Neural cell (in vitro differentiated cells): ENCODE measurements around the gene SURF4. TPM values are rescaled to one million over a fixed set of nuclear protein-coding genes. Genes with fewer than 3 reads are reported as not detected.

Experiments used
- H2AFZ ChIP-seq: fragments of 200-600, 300-800 bp; sonication (generic), shearing (Covaris generic); 2 replicates; pipeline ENCODE4 v1.6.0; 2014; ENCODE audit warnings: low read depth, mild to moderate bottlenecking, antibody characterized with exemption, low read length, moderate library complexity
- H3F3A ChIP-seq: fragments of 200-600 bp; shearing (Covaris generic); 2 replicates; pipeline ENCODE4 v1.6.1; 2016; ENCODE audit warnings: mild to moderate bottlenecking, moderate library complexity, mixed read lengths, antibody characterized with exemption, low read length; ENCODE audit not compliant: insufficient read depth, poor library complexity, severe bottlenecking
- H3K27ac ChIP-seq: fragments of 200-600, 300-800 bp; sonication (generic), shearing (Covaris generic); 2 replicates; pipeline ENCODE4 v1.5.1; 2014; ENCODE audit warnings: mild to moderate bottlenecking, low read length, moderate library complexity
- H3K27me3 ChIP-seq: fragments of 300-800, 200-600 bp; sonication (generic), shearing (Covaris generic); 2 replicates; pipeline ENCODE4 v1.6.0; 2014; ENCODE audit warnings: mild to moderate bottlenecking, low read depth, low read length, moderate library complexity; ENCODE audit not compliant: insufficient read depth
- H3K36me3 ChIP-seq: fragments of 300-800, 200-600 bp; sonication (generic), shearing (Covaris generic); 2 replicates; pipeline ENCODE4 v1.5.1; 2014; ENCODE audit warnings: mild to moderate bottlenecking, antibody characterized with exemption, low read length, moderate library complexity; ENCODE audit not compliant: insufficient read depth
- H3K4me2 ChIP-seq: fragments of 300-800, 200-600 bp; sonication (generic), shearing (Covaris generic); 2 replicates; pipeline ENCODE4 v1.6.0; 2014; ENCODE audit warnings: mild to moderate bottlenecking, low read length
- H3K4me3 ChIP-seq: fragments of 300-800, 200-600 bp; sonication (generic), shearing (Covaris generic); 2 replicates; pipeline ENCODE4 v1.5.1; 2014; ENCODE audit warnings: mild to moderate bottlenecking, low read length, moderate library complexity
- H3K79me2 ChIP-seq: fragments of 200-600 bp; shearing (Covaris generic); replicated peaks from 2 replicates; pipeline ENCODE4 v1.6.0; 2014; ENCODE audit warnings: mild to moderate bottlenecking, low read length, moderate library complexity; ENCODE audit not compliant: insufficient read depth
- H3K9ac ChIP-seq: fragments of 300-800, 200-600 bp; sonication (generic), shearing (Covaris generic); 2 replicates; pipeline ENCODE4 v1.6.1; 2016; ENCODE audit warnings: mild to moderate bottlenecking, low read length, mixed read lengths
- H3K9me2 ChIP-seq: fragments of 200-600 bp; shearing (Covaris generic); 2 replicates; pipeline ENCODE4 v1.6.1; 2016; ENCODE audit warnings: mild to moderate bottlenecking, low read length, mixed read lengths; ENCODE audit not compliant: insufficient read depth
- H3K9me3 ChIP-seq: fragments of 200-600, 300-800 bp; sonication (generic), shearing (Covaris generic); 2 replicates; pipeline ENCODE4 v1.6.1; 2016; ENCODE audit warnings: mild to moderate bottlenecking, mixed run types, low read length, moderate library complexity, mixed read lengths
- H4K20me1 ChIP-seq: fragments of 200-600 bp; shearing (Covaris generic); 2 replicates; pipeline ENCODE4 v1.6.1; 2016; ENCODE audit warnings: mild to moderate bottlenecking, mixed run types; ENCODE audit not compliant: insufficient read depth
- CTCF ChIP-seq: fragments of 450-650 bp; IDR thresholded peaks from 2 replicates; pipeline ENCODE4 v1.5.1; 2014; ENCODE audit warnings: antibody characterized with exemption, mild to moderate bottlenecking, moderate library complexity; ENCODE audit not compliant: poor library complexity, severe bottlenecking
- EP300 ChIP-seq: fragments of 450-650 bp; conservative IDR thresholded peaks from 2 replicates; pipeline ENCODE4 v1.6.1; 2014; ENCODE audit warnings: antibody characterized with exemption, mild to moderate bottlenecking, moderate library complexity; ENCODE audit not compliant: poor library complexity, severe bottlenecking
- EZH2 ChIP-seq: fragments of 200-600, 300-800 bp; shearing (Covaris generic), sonication (generic); IDR thresholded peaks from 2 replicates; pipeline ENCODE4 v1.6.1; 2014; ENCODE audit warnings: antibody characterized with exemption, low read length, borderline replicate concordance, mild to moderate bottlenecking; ENCODE audit not compliant: insufficient read depth, poor library complexity, severe bottlenecking
- MXI1 ChIP-seq: fragments of 450-650 bp; conservative IDR thresholded peaks from 2 replicates; pipeline ENCODE4 v1.6.1; 2014; ENCODE audit warnings: antibody characterized with exemption, mild to moderate bottlenecking; ENCODE audit not compliant: poor library complexity, severe bottlenecking
- POLR2AphosphoS5 ChIP-seq: IDR thresholded peaks from 2 replicates; pipeline ENCODE4 v1.6.1; 2012
- RAD21 ChIP-seq: fragments of 450-650 bp; conservative IDR thresholded peaks from 2 replicates; pipeline ENCODE4 v1.6.1; 2014; ENCODE audit warnings: antibody characterized with exemption, mild to moderate bottlenecking, moderate library complexity
- REST ChIP-seq: IDR thresholded peaks from 2 replicates; pipeline ENCODE4 v1.6.1; 2012; ENCODE audit warnings: borderline replicate concordance
- SMC3 ChIP-seq: fragments of 450-650 bp; conservative IDR thresholded peaks from 2 replicates; pipeline ENCODE4 v1.6.1; 2014; ENCODE audit warnings: antibody characterized with exemption, mild to moderate bottlenecking, moderate library complexity; ENCODE audit not compliant: poor library complexity
- TAF1 ChIP-seq: IDR thresholded peaks from 2 replicates; pipeline ENCODE4 v1.6.1; 2012; ENCODE audit warnings: low read depth
- polyA plus RNA-seq: library from polyadenylated mRNA; depleted of rRNA; stranded (reverse); fragments of >200 nt; gene quantifications from 2 replicates; pipeline ENCODE4 v1.2.3, GENCODE V29; 2014

Gene SURF4
- polyA plus RNA-seq, 1 donor from 2014 or later = 78.3 TPM

- Histone ChIP-seq H4K20me1 (no peaks in the 10 kb centered on the region), H3K9me3 (no peaks in the 10 kb centered on the region), H3K4me3 (no peak overlapping the region), H3K4me2 (no peak overlapping the region), H3K79me2 (peaks cover 49% of the 10 kb centered on the region), H3K27me3 (no peaks in the 10 kb centered on the region), H3K9me2 (no peaks in the 10 kb centered on the region), H3K36me3 (no peaks in the 10 kb centered on the region), H3K27ac (no peak overlapping the region), H3F3A (no peaks in the 10 kb centered on the region), H2AFZ (no peak overlapping the region), H3K9ac (no peak overlapping the region)
- TF ChIP-seq EZH2 = no peak
- no peak for TF ChIP-seq RAD21
- TF ChIP-seq SMC3 = no peak
- no peak for TF ChIP-seq REST
- TF ChIP-seq CTCF = no peak
- no peak for TF ChIP-seq POLR2AphosphoS5
- no peak for TF ChIP-seq TAF1
- TF ChIP-seq EP300 = no peak
- TF ChIP-seq MXI1 = no peak
Observed at GRCh38 chr9:133370685-133371084, 5.2 kb downstream of the SURF4 start.

GRCh38 chr9:133369933-133370332 is 5.9 kb downstream of the SURF4 start:
- TF ChIP-seq SMC3 = no peak
- no peak for TF ChIP-seq EP300
- TF ChIP-seq EZH2 = no peak
- TF ChIP-seq REST = no peak
- no peak for TF ChIP-seq TAF1
- no peak for TF ChIP-seq RAD21
- TF ChIP-seq MXI1 = no peak
- no peak for TF ChIP-seq POLR2AphosphoS5
- TF ChIP-seq CTCF = no peak
- Histone ChIP-seq H3K4me3 (no peak overlapping the region), H4K20me1 (no peaks in the 10 kb centered on the region), H3K9me2 (no peaks in the 10 kb centered on the region), H3F3A (no peaks in the 10 kb centered on the region), H3K27me3 (no peaks in the 10 kb centered on the region), H3K36me3 (no peaks in the 10 kb centered on the region), H3K79me2 (peaks cover 44% of the 10 kb centered on the region), H3K4me2 (no peak overlapping the region), H3K9ac (no peak overlapping the region), H2AFZ (no peak overlapping the region), H3K27ac (no peak overlapping the region), H3K9me3 (no peaks in the 10 kb centered on the region)
